ENCODE measurements around the gene SF3B1. TPM values are rescaled to one million over a fixed set of nuclear protein-coding genes. Genes with fewer than 3 reads are reported as not detected.

The SF3B1 gene
- polyA plus RNA-seq, 1 donor (not counting 4 experiments of a cell fraction or from before 2014, with no cell fraction given): 322 TPM

DNA sequence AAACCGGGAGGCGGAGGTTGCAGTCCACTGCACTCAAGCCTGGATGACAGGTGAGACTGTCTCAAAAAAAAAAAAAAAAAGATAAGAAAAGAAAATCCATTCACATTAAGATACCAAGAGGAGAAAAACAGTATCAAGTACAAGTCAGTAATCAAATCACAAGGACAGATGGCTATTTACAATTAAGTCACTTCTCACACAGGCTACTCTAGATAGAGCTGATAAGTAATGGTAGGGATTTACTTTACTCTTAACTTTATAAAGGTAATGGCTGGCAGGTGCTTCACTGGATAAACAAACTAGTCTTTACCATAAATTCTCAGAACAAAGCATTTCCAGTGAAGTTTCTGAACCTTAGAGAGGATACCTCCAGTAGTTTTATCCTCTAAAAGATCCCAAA lies 11.5 kb downstream of the SF3B1 start:
- H3K4me1 ChIP-seq (ENCODE audit: control insufficient read depth, extremely low read depth, insufficient read depth, low read length): no peaks in the 10 kb centered on the region
- no peak for FAIRE-seq
- H3K4me2 ChIP-seq (ENCODE audit: control insufficient read depth, extremely low read depth, insufficient read depth, low read depth, low read length): no peak overlapping the region
- H4K20me1 ChIP-seq (ENCODE audit: control insufficient read depth, extremely low read depth, insufficient read depth, low read length): peaks cover 27% of the 10 kb centered on the region
- no peaks in the 10 kb centered on the region for H3K9me3 ChIP-seq (ENCODE audit: control insufficient read depth, low read depth, low read length)
- no peak overlapping the region for H3K4me3 ChIP-seq (ENCODE audit: control insufficient read depth in 2 of 3, extremely low read depth in 1 of 3, insufficient read depth in 2 of 3, low read depth in 1 of 3, low read length in 3 of 3)
- DNase-seq (ENCODE audit: low read depth, low spot score): no peak
- no peak overlapping the region for H2AFZ ChIP-seq (ENCODE audit: control insufficient read depth, low read length)
- no peaks in the 10 kb centered on the region for H3K27me3 ChIP-seq (ENCODE audit: control insufficient read depth, extremely low read depth, insufficient read depth, low read length)
- H3K79me2 ChIP-seq (ENCODE audit: control insufficient read depth, insufficient read depth, low read length): peaks cover 76% of the 10 kb centered on the region
- dilution Hi-C loops (cut with MboI; ENCODE audit: extremely low pct_ligation_motif_present, low sequenced_read_pairs): no loop called here
- H3K27ac ChIP-seq (ENCODE audit: control insufficient read depth, insufficient read depth, low read length): no peak overlapping the region
- H3K36me3 ChIP-seq (ENCODE audit: control insufficient read depth in 2 of 2, extremely low read depth in 1 of 2, insufficient read depth in 2 of 2, low read length in 2 of 2): peaks cover 6 to 11% of the 10 kb centered on the region in 2 experiments
- no peaks in the 10 kb centered on the region for H3K9me1 ChIP-seq (ENCODE audit: control insufficient read depth, extremely low read depth, insufficient read depth, low read length)
- TF ChIP-seq CTCF (optimal IDR thresholded peaks at IDR 0.05 in 1 of 3, IDR thresholded peaks at IDR 0.05 in 1 of 3, conservative IDR thresholded peaks at IDR 0.05 in 1 of 3; ENCODE audit: extremely low read depth in 1 of 3, insufficient read depth in 2 of 3, low read length in 3 of 3) (no peak), EZH2 (IDR thresholded peaks at IDR 0.05; ENCODE audit: low read length) (no peak)
- H3K9ac ChIP-seq (ENCODE audit: control insufficient read depth, extremely low read depth, insufficient read depth, low read length): no peak overlapping the region

GRCh38 chr2:197419438-197419837 lies 15.4 kb downstream of the SF3B1 start:
- H3K27me3 ChIP-seq (ENCODE audit: control insufficient read depth, extremely low read depth, insufficient read depth, low read length): no peaks in the 10 kb centered on the region
- no peak overlapping the region for H3K9ac ChIP-seq (ENCODE audit: control insufficient read depth, extremely low read depth, insufficient read depth, low read length)
- dilution Hi-C loops (cut with MboI; ENCODE audit: extremely low pct_ligation_motif_present, low sequenced_read_pairs): no loop called here
- no peak for DNase-seq (ENCODE audit: low read depth, low spot score)
- peaks cover 19 to 24% of the 10 kb centered on the region in 2 experiments for H3K36me3 ChIP-seq (ENCODE audit: control insufficient read depth in 2 of 2, extremely low read depth in 1 of 2, insufficient read depth in 2 of 2, low read length in 2 of 2)
- peaks cover 46% of the 10 kb centered on the region for H3K79me2 ChIP-seq (ENCODE audit: control insufficient read depth, insufficient read depth, low read length)
- H3K27ac ChIP-seq (ENCODE audit: control insufficient read depth, insufficient read depth, low read length): no peak overlapping the region
- TF ChIP-seq CTCF (optimal IDR thresholded peaks at IDR 0.05 in 1 of 3, IDR thresholded peaks at IDR 0.05 in 1 of 3, conservative IDR thresholded peaks at IDR 0.05 in 1 of 3; ENCODE audit: extremely low read depth in 1 of 3, insufficient read depth in 2 of 3, low read length in 3 of 3) (no peak), EZH2 (IDR thresholded peaks at IDR 0.05; ENCODE audit: low read length) (no peak)
- H3K4me3 ChIP-seq (ENCODE audit: control insufficient read depth in 2 of 3, extremely low read depth in 1 of 3, insufficient read depth in 2 of 3, low read depth in 1 of 3, low read length in 3 of 3): no peak overlapping the region
- FAIRE-seq: no peak
- H3K9me3 ChIP-seq (ENCODE audit: control insufficient read depth, low read depth, low read length): no peaks in the 10 kb centered on the region
- H3K9me1 ChIP-seq (ENCODE audit: control insufficient read depth, extremely low read depth, insufficient read depth, low read length): no peaks in the 10 kb centered on the region
- no peak overlapping the region for H3K4me2 ChIP-seq (ENCODE audit: control insufficient read depth, extremely low read depth, insufficient read depth, low read depth, low read length)
- no peak overlapping the region for H2AFZ ChIP-seq (ENCODE audit: control insufficient read depth, low read length)
- no peaks in the 10 kb centered on the region for H3K4me1 ChIP-seq (ENCODE audit: control insufficient read depth, extremely low read depth, insufficient read depth, low read length)
- peaks cover 5% of the 10 kb centered on the region for H4K20me1 ChIP-seq (ENCODE audit: control insufficient read depth, extremely low read depth, insufficient read depth, low read length)
